SK-N-SH (cell line): ENCODE measurements around the gene C2CD4B. TPM values are rescaled to one million over a fixed set of nuclear protein-coding genes. Genes with fewer than 3 reads are reported as not detected.

Experiments
- CTCF ChIA-PET: fragments of 300-600, 350-600 bp; formaldehyde crosslinking; extraction: SDS; loops from one replicate; lab custom pipeline; 2021; lab: Yijun Ruan, JAX
- POLR2A ChIA-PET: fragments of 350-600 bp; sonication (Branson Sonifier 250); formaldehyde crosslinking; extraction: SDS; loops from one replicate; lab custom pipeline; 2020; ENCODE audit warnings: antibody characterized with exemption, inconsistent platforms; lab: Yijun Ruan, JAX
- DNase-seq: peaks from one replicate; pipeline ENCODE4 v3.0.0; 2012
- H2AFZ ChIP-seq: fragments of 200-600 bp; sonication (generic); 2 replicates; pipeline ENCODE4 v1.8.1; 2016; ENCODE audit warnings: antibody characterized with exemption, mild to moderate bottlenecking, low read depth
- H3F3A ChIP-seq: fragments of 200-600 bp; sonication (generic); replicated peaks from 2 replicates; pipeline ENCODE3; 2016; ENCODE audit warnings: antibody characterized with exemption, mild to moderate bottlenecking; ENCODE audit not compliant: insufficient read depth
- H3K27ac ChIP-seq, 2 experiments: fragments of 200-500 bp in 1 of 2; fragments of 200-600 bp in 1 of 2; sonication (Bioruptor generic) in 1 of 2; sonication (generic), shearing (Covaris generic) in 1 of 2; 2 replicates each; pipeline versions ENCODE4 v1.5.1 to v1.6.1; 2014 to 2016; ENCODE audit warnings: low read depth in 2 of 2, inconsistent platforms in 1 of 2, low read length in 1 of 2, mild to moderate bottlenecking in 1 of 2, mixed read lengths in 1 of 2
- H3K27me3 ChIP-seq: fragments of 200-600 bp; sonication (generic), shearing (Covaris generic); 2 replicates; pipeline ENCODE4 v1.6.1; 2016; ENCODE audit warnings: mixed run types; ENCODE audit not compliant: insufficient read depth
- H3K36me3 ChIP-seq, 2 experiments: fragments of 200-500 bp in 1 of 2; fragments of 200-600 bp in 1 of 2; sonication (Bioruptor generic) in 1 of 2; sonication (generic) in 1 of 2; replicated peaks in 1 of 2; 2 replicates each; pipeline versions ENCODE3 to v1.5.1; 2014 to 2016; ENCODE audit warnings: low read length in 1 of 2, mild to moderate bottlenecking in 1 of 2; ENCODE audit not compliant: insufficient read depth in 2 of 2, control insufficient read depth in 1 of 2
- H3K4me1 ChIP-seq, 2 experiments: fragments of 200-500 bp in 1 of 2; fragments of 200-600 bp in 1 of 2; sonication (Bioruptor generic) in 1 of 2; sonication (generic), shearing (Covaris generic) in 1 of 2; 2 replicates each; pipeline versions ENCODE4 v1.5.1 to v1.6.1; 2014 to 2016; ENCODE audit warnings: low read depth in 1 of 2, low read length in 1 of 2, mixed run types in 1 of 2; ENCODE audit not compliant: insufficient read depth in 2 of 2, control insufficient read depth in 1 of 2
- H3K4me2 ChIP-seq: fragments of 200-600 bp; sonication (generic), shearing (Covaris generic); 2 replicates; pipeline ENCODE4 v1.6.1; 2017; ENCODE audit warnings: mixed run types
- H3K4me3 ChIP-seq, 2 experiments: fragments of 200-500 bp in 1 of 2; fragments of 200-600 bp in 1 of 2; sonication (Bioruptor generic) in 1 of 2; sonication (generic), shearing (Covaris generic) in 1 of 2; 2 replicates each; pipeline versions ENCODE4 v1.5.1 to v1.8.1; 2014 to 2016; ENCODE audit warnings: low read depth in 2 of 2, inconsistent platforms in 1 of 2, low read length in 1 of 2, mild to moderate bottlenecking in 1 of 2, mixed read lengths in 1 of 2, moderate library complexity in 1 of 2
- H3K79me2 ChIP-seq: fragments of 200-600 bp; sonication (generic); 2 replicates; pipeline ENCODE4 v1.8.1; 2017; ENCODE audit warnings: mild to moderate bottlenecking; ENCODE audit not compliant: insufficient read depth
- H3K9ac ChIP-seq: fragments of 200-600 bp; sonication (generic); 2 replicates; pipeline ENCODE4 v1.6.1; 2017; ENCODE audit warnings: mixed run types
- H3K9me2 ChIP-seq: fragments of 200-600 bp; sonication (generic); 2 replicates; pipeline ENCODE4 v1.6.1; 2017; ENCODE audit warnings: mixed run types
- H3K9me3 ChIP-seq: fragments of 200-600 bp; sonication (generic); 2 replicates; pipeline ENCODE4 v1.6.1; 2017; ENCODE audit warnings: mixed run types, mild to moderate bottlenecking, moderate library complexity
- H4K20me1 ChIP-seq: fragments of 200-600 bp; sonication (generic); 2 replicates; pipeline ENCODE4 v1.6.1; 2017; ENCODE audit warnings: mild to moderate bottlenecking, mixed run types; ENCODE audit not compliant: insufficient read depth
- CHD2 ChIP-seq: fragments of 150-350 bp; IDR thresholded peaks from 2 replicates; pipeline ENCODE4 v1.6.1; 2018; ENCODE audit warnings: low read length; ENCODE audit not compliant: partially characterized antibody
- CTCF ChIP-seq: fragments of 200-600 bp; sonication (generic); IDR thresholded peaks from 2 replicates; pipeline ENCODE4 v1.6.1; 2017; ENCODE audit warnings: antibody characterized with exemption, mild to moderate bottlenecking, moderate library complexity
- ELF1 ChIP-seq: IDR thresholded peaks from 2 replicates; pipeline ENCODE4 v1.4.0; 2012
- EP300 ChIP-seq, 2 experiments: IDR thresholded peaks; 2 replicates each; pipeline versions ENCODE4 v1.4.0 to v1.6.1; 2012; ENCODE audit warnings: borderline replicate concordance in 1 of 2, low read depth in 1 of 2, low read length in 1 of 2
- GATA2 ChIP-seq: sonication (generic); formaldehyde crosslinking; IDR thresholded peaks from 2 replicates; pipeline ENCODE4 v1.5.0; 2020; ENCODE audit warnings: mild to moderate bottlenecking, missing genetic modification reagents
- JUND ChIP-seq: IDR thresholded peaks from 2 replicates; pipeline ENCODE4 v1.4.0; 2012
- MAX ChIP-seq: IDR thresholded peaks from 2 replicates; pipeline ENCODE4 v1.4.0; 2012; ENCODE audit warnings: low read depth
- MEF2A ChIP-seq: IDR thresholded peaks from 2 replicates; pipeline ENCODE4 v1.4.0; 2012; ENCODE audit warnings: low read depth, borderline replicate concordance
- MXI1 ChIP-seq: IDR thresholded peaks from 2 replicates; pipeline ENCODE4 v1.6.1; 2012; ENCODE audit warnings: mild to moderate bottlenecking, low read depth, low read length, improper control_type of control experiment
- NFIC ChIP-seq: IDR thresholded peaks from 2 replicates; pipeline ENCODE4 v1.4.0; 2012; ENCODE audit warnings: borderline replicate concordance
- NRF1 ChIP-seq: IDR thresholded peaks from 2 replicates; pipeline ENCODE4 v1.6.1; 2012; ENCODE audit warnings: low read depth, mild to moderate bottlenecking, low read length
- POLR2AphosphoS5 ChIP-seq: IDR thresholded peaks from 2 replicates; pipeline ENCODE4 v1.6.1; 2012; ENCODE audit warnings: low read depth, low read length
- RAD21 ChIP-seq: IDR thresholded peaks from 2 replicates; pipeline ENCODE4 v1.6.1; 2012; ENCODE audit warnings: mild to moderate bottlenecking, low read length
- RCOR1 ChIP-seq: fragments of 150-350 bp; IDR thresholded peaks from 2 replicates; pipeline ENCODE4 v1.6.1; 2017; ENCODE audit warnings: antibody characterized with exemption, low read length
- RFX5 ChIP-seq: IDR thresholded peaks from 2 replicates; pipeline ENCODE4 v1.6.1; 2012; ENCODE audit warnings: mild to moderate bottlenecking, improper control_type of control experiment, low read length
- RXRA ChIP-seq: IDR thresholded peaks from 2 replicates; pipeline ENCODE4 v1.4.0; 2012; ENCODE audit warnings: low read depth, mild to moderate bottlenecking, borderline replicate concordance
- SIN3A ChIP-seq: IDR thresholded peaks from 2 replicates; pipeline ENCODE4 v1.6.1; 2012; ENCODE audit warnings: low read depth, mild to moderate bottlenecking, low read length, moderate library complexity, borderline replicate concordance
- TAF1 ChIP-seq: IDR thresholded peaks from 2 replicates; pipeline ENCODE4 v1.6.1; 2012; ENCODE audit warnings: low read depth, mild to moderate bottlenecking, low read length, moderate library complexity, borderline replicate concordance
- TCF12 ChIP-seq: IDR thresholded peaks from 2 replicates; pipeline ENCODE4 v1.4.0; 2012
- USF1 ChIP-seq: IDR thresholded peaks from 2 replicates; pipeline ENCODE4 v1.4.0; 2012; ENCODE audit warnings: low read depth, borderline replicate concordance
- USF2 ChIP-seq: fragments of 150-350 bp; IDR thresholded peaks from 2 replicates; pipeline ENCODE4 v1.6.1; 2017; ENCODE audit warnings: antibody characterized with exemption, low read length, low read depth, borderline replicate concordance
- WGBS: methylation state at CpG from one replicate; pipeline ENCODE4 v1.1.6; 2017; ENCODE audit warnings: low lambda C conversion rate; 5-methylcytosine and 5-hydroxymethylcytosine counted together
- polyA plus RNA-seq, 3 experiments: library from polyadenylated mRNA; depleted of rRNA; stranded (reverse); fragments of >200 nt; gene quantifications; 2 replicates each; pipeline ENCODE4 v1.2.3, GENCODE V29; 2012

C2CD4B gene
- polyA plus RNA-seq, 1 of the 3 experiments (the other 2 are of a cell fraction): not detected

DNA sequence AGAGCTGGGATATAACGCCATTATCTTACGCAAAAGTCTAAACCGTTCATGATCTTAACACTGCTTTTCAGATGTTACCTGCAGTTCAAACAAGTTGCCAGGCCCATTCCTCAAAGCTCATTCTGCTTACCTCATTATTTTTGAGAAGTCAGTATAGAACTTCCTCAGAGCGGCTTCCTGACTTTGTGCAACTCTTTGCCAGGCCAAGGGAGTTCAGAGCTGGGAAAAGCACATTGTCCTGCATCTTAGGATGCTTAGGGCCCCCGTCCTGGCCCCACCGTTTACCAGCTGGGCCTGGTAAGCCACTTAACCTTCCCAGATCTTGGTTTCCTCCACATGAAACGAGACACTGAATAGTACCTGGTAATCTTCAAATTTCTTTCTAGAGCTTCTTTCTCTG lies 6.8 kb upstream of the C2CD4B start (continued):
- no peak for TF ChIP-seq CTCF
- TF ChIP-seq JUND: no peak
- no peak for TF ChIP-seq MXI1

DNA sequence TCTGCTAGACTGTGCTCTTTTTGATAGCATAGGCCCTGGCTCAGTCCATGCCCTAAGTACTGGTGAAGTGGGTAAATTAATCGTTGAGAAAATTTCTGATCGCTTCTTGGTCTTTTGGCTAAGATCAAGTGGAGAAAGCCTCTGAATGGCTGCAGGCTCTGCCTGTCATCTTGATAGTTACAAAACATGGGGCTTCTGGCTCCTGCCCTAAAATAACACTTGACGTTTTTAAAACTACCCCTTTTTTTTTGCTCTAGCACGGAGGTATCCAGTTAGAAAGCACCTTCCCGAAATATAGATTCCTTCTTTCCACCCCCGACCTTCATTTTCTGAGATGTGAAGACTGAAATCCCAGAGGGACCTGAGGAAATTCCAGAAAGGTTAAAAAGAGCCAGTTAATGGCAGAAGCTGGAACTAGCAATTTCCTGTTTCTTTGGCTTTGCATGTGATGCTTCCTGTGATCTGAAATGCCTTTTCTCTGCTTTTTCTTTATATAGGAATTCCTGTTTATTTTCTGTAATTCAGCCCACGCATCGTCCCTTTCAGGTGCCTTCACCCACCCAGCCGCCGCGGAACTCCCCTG lies 799 bp upstream of the C2CD4B start:
- H3K9me2 ChIP-seq: no peaks in the 10 kb centered on the region
- no peaks in the 10 kb centered on the region for H3K9me3 ChIP-seq
- no peak overlapping the region for H2AFZ ChIP-seq
- no peaks in the 10 kb centered on the region; a peak in 1 of 4 replicates for H3K4me1 ChIP-seq
- POLR2A ChIA-PET: no interaction called here
- no peak overlapping the region for H3K4me2 ChIP-seq
- H4K20me1 ChIP-seq: no peaks in the 10 kb centered on the region
- H3F3A ChIP-seq: no peaks in the 10 kb centered on the region
- TF ChIP-seq USF1 (no peak), MEF2A (no peak), NRF1 (no peak), CHD2 (no peak), USF2 (no peak), RAD21 (no peak), SIN3A (no peak), TCF12 (no peak), ELF1 (no peak), RFX5 (no peak), GATA2 (no peak), MAX (no peak), NFIC (no peak), RXRA (no peak), POLR2AphosphoS5 (no peak), EP300 (IDR thresholded peaks at IDR 0.05; ENCODE audit: borderline replicate concordance in 1 of 2, low read depth in 1 of 2, low read length in 1 of 2) (no peak), TAF1 (no peak), RCOR1 (no peak)
- H3K79me2 ChIP-seq: no peaks in the 10 kb centered on the region
- no peak overlapping the region for H3K4me3 ChIP-seq
- H3K36me3 ChIP-seq: no peaks in the 10 kb centered on the region
- H3K27me3 ChIP-seq: peaks cover 32% of the 10 kb centered on the region; the same call in 1 of the 2 replicates
- CTCF ChIA-PET: interaction anchor here (1.3 to 1.6 kb wide), 4 partner anchors 41 to 141 kb away, joined by 3 to 10 read pairs (median 4); no protein-coding TSS in a partner anchor
- no peak overlapping the region for H3K27ac ChIP-seq
- no peak overlapping the region for H3K9ac ChIP-seq
- DNase-seq: no peak
- 88% methylated on average over 11 of the region's 11 CpGs for WGBS
